Skeletal muscle tissue (tissue), 4 donors: Measurements from ENCODE around the gene CBY3. TPM values are rescaled to one million over a fixed set of nuclear protein-coding genes. Genes with fewer than 3 reads are reported as not detected.
A peak's percentile ranks its signal among the peaks of the same experiment; 100 is the strongest.
"Not testable (repeated sequence)": the region's sequence is repeated elsewhere in the genome, so short reads cannot be mapped to it uniquely, and the experiment has no call there.

Source experiments
- H3K27ac ChIP-seq: one replicate; pipeline ENCODE4 v1.7.0; 2013; ENCODE audit warnings: mild to moderate bottlenecking, low read depth, low read length, inconsistent platforms
- H3K27me3 ChIP-seq, 3 donors: one replicate each; pipeline ENCODE4 v1.7.0; 2013; ENCODE audit warnings: low read length in 3 of 3; ENCODE audit not compliant: control insufficient read depth in 3 of 3, insufficient read depth in 3 of 3
- H3K36me3 ChIP-seq, 3 donors: one replicate each; pipeline ENCODE4 v1.7.0; 2013; ENCODE audit warnings: low read length in 3 of 3; ENCODE audit not compliant: control insufficient read depth in 3 of 3, insufficient read depth in 3 of 3
- H3K4me1 ChIP-seq, 3 donors: one replicate each; pipeline ENCODE4 v1.7.0; 2013; ENCODE audit warnings: low read length in 3 of 3, mild to moderate bottlenecking in 3 of 3; ENCODE audit not compliant: control insufficient read depth in 3 of 3, insufficient read depth in 3 of 3
- H3K4me3 ChIP-seq, 3 donors: one replicate each; pipeline ENCODE4 v1.7.0; 2013; ENCODE audit warnings: low read length in 3 of 3
- H3K9ac ChIP-seq, 3 donors: one replicate each; pipeline ENCODE4 v1.7.0; 2013; ENCODE audit warnings: low read length in 3 of 3, mild to moderate bottlenecking in 3 of 3, moderate library complexity in 2 of 3, low read depth in 1 of 3
- H3K9me3 ChIP-seq, 3 donors: one replicate each; pipeline ENCODE4 v1.7.0; 2013; ENCODE audit warnings: low read length in 3 of 3; ENCODE audit not compliant: control insufficient read depth in 3 of 3
- total RNA-seq: library from RNA; depleted of rRNA; stranded (reverse); fragments of >200 nt; gene quantifications from one replicate; pipeline ENCODE4 v1.2.3, GENCODE V29; 2014
- donor health status: Osteomylitis.

Gene CBY3
- total RNA-seq, 1 donor from 2014 or later, result not detected

- H3K9me3 ChIP-seq, result no peaks in the 10 kb centered on the region
- H3K27me3 ChIP-seq, result no peaks in the 10 kb centered on the region
- peaks cover 13 to 32% (median 21%) of the 10 kb centered on the region in 3 donors for H3K4me1 ChIP-seq
- H3K36me3 ChIP-seq, result no peaks in the 10 kb centered on the region
- H3K27ac ChIP-seq, result peak within 1 kb of the TSS; percentile 97
- H3K4me3 ChIP-seq, result peak within 1 kb of the TSS; percentile 91 to 94 (median 93)
- H3K9ac ChIP-seq, result peak within 1 kb of the TSS; percentile 92 to 98 (median 95)
These were observed 18.2 kb upstream of the CBY3 start, which contains the start of gene CANX for GRCh38 chr5:179698935-179699615. CANX (plus strand) TSS chr5:179698967; CDS start chr5:179705682, 6,715 bp downstream.

GRCh38 chr5:179697993-179698934 lies 17.4 kb upstream of the CBY3 start:
- Histone ChIP-seq H3K4me1 (peaks cover 12 to 32% (median 18%) of the 10 kb centered on the region in 3 donors), H3K9me3 (no peaks in the 10 kb centered on the region), H3K4me3 (peak overlapping the region; percentile 77 to 94 (median 91)), H3K27ac (peak overlapping the region; percentile 97), H3K27me3 (no peaks in the 10 kb centered on the region), H3K36me3 (no peaks in the 10 kb centered on the region), H3K9ac (peak overlapping the region; percentile 81 to 98 (median 95))

GRCh38 chr5:179697543-179697942 lies 16.7 kb upstream of the CBY3 start:
- H3K36me3 ChIP-seq, H3K9me3 ChIP-seq, H3K27me3 ChIP-seq: not testable (repeated sequence)
- H3K4me1 ChIP-seq, result peaks cover 11 to 32% (median 18%) of the 10 kb centered on the region in 3 donors
- H3K27ac ChIP-seq, result peak overlapping the region; percentile 97
- peak overlapping the region; percentile 77 to 94 (median 91) for H3K4me3 ChIP-seq
- peak overlapping the region; percentile 81 to 90 (median 90) for H3K9ac ChIP-seq

GRCh38 chr5:179697108-179697507 lies 16.3 kb upstream of the CBY3 start:
- Histone ChIP-seq H3K27ac (peak overlapping the region; percentile 97), H3K4me3 (no peak overlapping the region), H3K4me1 (peaks cover 11 to 32% (median 18%) of the 10 kb centered on the region in 3 donors), H3K36me3 (no peaks in the 10 kb centered on the region), H3K9ac (no peak overlapping the region), H3K9me3 (no peaks in the 10 kb centered on the region), H3K27me3 (no peaks in the 10 kb centered on the region)

GRCh38 chr5:179696603-179697002 lies 15.8 kb upstream of the CBY3 start:
- Histone ChIP-seq H3K9ac (no peak overlapping the region), H3K4me3 (no peak overlapping the region), H3K9me3 (no peaks in the 10 kb centered on the region), H3K27ac (no peak overlapping the region), H3K27me3 (no peaks in the 10 kb centered on the region), H3K4me1 (peaks cover 11 to 32% (median 18%) of the 10 kb centered on the region in 3 donors), H3K36me3 (no peaks in the 10 kb centered on the region)

GRCh38 chr5:179694561-179694960 lies 13.7 kb upstream of the CBY3 start:
- Histone ChIP-seq H3K36me3 (no peaks in the 10 kb centered on the region), H3K9me3 (no peaks in the 10 kb centered on the region), H3K9ac (no peak overlapping the region), H3K27me3 (no peaks in the 10 kb centered on the region), H3K4me1 (peaks cover under 1 to 22% (median 7%) of the 10 kb centered on the region in 3 donors), H3K27ac (no peak overlapping the region), H3K4me3 (no peak overlapping the region)

- not testable (repeated sequence) for H3K4me1 ChIP-seq, H3K9ac ChIP-seq, H3K36me3 ChIP-seq, H3K27ac ChIP-seq, H3K4me3 ChIP-seq, H3K27me3 ChIP-seq, H3K9me3 ChIP-seq
These were observed 8.4 kb upstream of the CBY3 start for GRCh38 chr5:179689212-179689611.

GRCh38 chr5:179680014-179680779 lies 637 bp downstream of the CBY3 start:
- H3K9me3 ChIP-seq, result no peaks in the 10 kb centered on the region
- H3K4me3 ChIP-seq, result no peak overlapping the region
- no peaks in the 10 kb centered on the region for H3K27me3 ChIP-seq
- H3K9ac ChIP-seq, result no peak overlapping the region
- no peak overlapping the region for H3K27ac ChIP-seq
- peaks cover 8 to 11% (median 11%) of the 10 kb centered on the region in 3 donors for H3K4me1 ChIP-seq
- H3K36me3 ChIP-seq, result no peaks in the 10 kb centered on the region

- no peaks in the 10 kb centered on the region for H3K36me3 ChIP-seq
- H3K4me1 ChIP-seq, result peaks cover 8 to 11% (median 11%) of the 10 kb centered on the region in 3 donors
- H3K9me3 ChIP-seq, result no peaks in the 10 kb centered on the region
- no peaks in the 10 kb centered on the region for H3K27me3 ChIP-seq
- H3K9ac ChIP-seq, result peak overlapping the region; percentile 54 to 99 (median 82)
- peak overlapping the region; percentile 92 to 99 (median 93) for H3K4me3 ChIP-seq
- H3K27ac ChIP-seq, result no peak overlapping the region
These were observed 1.7 kb downstream of the CBY3 start for GRCh38 chr5:179679014-179679674.
